SK-N-DZ (cell line): ENCODE measurements around the gene MST1R.
"Not testable (repeated sequence)": the region's sequence is repeated elsewhere in the genome, so short reads cannot be mapped to it uniquely, and the experiment has no call there.

Experiments
- DNase-seq: peaks from one replicate; pipeline ENCODE4 v3.0.0-alpha.2; 2015; ENCODE audit warnings: low spot score

Gene MST1R

GRCh38 chr3:49911611-49912010, 7.9 kb upstream of the MST1R start:
- DNase-seq, result no peak

DNA sequence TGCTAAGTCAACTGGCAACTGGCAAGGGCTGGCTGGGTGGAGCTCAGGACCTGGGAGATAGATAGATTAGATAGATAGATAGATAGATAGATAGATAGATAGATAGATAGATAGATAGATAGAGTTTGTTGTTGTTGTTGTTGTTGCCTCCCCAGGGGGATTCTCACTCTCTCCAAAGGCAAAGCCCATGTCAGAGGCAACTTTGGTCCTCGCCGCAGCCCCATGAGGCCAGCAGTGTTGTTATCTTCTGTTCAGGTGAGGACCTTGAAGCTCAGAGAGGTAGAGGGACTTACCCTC, 7.4 kb upstream of the MST1R start:
- DNase-seq, result no peak

GRCh38 chr3:49910409-49911123, 6.9 kb upstream of the MST1R start:
- no peak for DNase-seq

- no peak for DNase-seq
These were observed 4.9 kb upstream of the MST1R start for GRCh38 chr3:49908373-49909199.

- peak; percentile 50 for DNase-seq
These were observed 2.5 kb upstream of the MST1R start for GRCh38 chr3:49906073-49906743.

DNA sequence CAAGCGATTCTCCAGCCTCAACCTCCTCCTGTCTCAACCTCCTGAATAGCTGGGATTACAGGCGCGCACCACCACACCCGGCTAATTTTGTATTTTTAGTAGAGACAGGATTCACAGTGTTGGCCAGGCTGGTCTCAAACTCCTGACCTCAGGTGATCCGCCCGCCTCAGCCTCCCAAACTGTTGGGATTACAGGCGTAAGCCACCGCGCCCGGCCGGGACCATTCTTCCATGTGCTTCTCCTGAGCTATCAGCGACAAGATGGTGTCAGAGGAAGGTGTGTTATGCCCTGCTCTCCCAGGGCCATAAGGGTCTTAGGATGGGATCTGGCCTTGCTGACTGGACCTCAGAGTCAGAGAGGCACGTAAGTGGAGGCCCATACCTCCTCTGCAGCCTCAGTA, 775 bp upstream of the MST1R start:
- DNase-seq, result not testable (repeated sequence)

DNA sequence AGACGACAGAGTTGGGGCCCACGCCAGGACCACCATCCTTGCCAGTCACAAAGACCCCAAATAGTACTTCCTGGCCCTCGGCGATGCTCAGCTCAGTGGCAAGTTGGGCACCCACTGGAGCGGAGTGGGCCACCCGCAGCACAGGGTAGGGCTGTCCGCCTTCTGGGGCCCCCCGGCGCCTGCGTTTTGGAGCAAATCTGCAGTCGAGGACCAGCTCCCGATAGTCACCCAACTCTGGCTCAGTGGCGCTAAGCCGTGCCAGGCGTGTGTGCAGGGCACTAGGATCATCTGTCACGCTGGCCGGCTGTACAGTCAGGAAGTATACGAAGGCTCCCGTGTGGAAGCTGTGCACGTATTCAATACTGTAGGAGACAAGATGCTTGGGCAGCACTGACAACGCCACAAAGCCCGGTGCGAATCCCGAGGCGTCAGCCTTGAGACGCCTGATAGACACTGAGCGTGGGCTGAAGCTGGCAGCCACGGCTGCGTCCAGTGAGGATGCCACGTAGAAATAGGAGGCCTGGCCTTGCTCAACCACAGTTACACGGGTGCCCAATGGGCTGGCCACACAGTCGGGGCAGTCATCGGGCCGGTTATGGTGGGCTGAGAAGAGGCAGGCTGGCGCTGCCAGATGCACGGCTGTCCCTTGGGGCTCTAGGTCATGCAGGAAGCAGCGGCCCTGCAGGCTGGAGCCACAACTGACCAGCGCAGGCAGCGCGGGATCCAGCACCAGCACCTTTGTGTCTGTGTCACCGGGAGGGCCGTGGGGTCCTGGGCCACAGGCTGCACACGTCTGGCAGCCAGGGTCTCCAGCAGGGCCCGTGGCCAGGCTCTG, 945 bp downstream of the MST1R start:
- DNase-seq, result no peak

- DNase-seq, result no peak
These were observed 2.0 kb downstream of the MST1R start for GRCh38 chr3:49901366-49902339.

GRCh38 chr3:49900491-49901153, 3.1 kb downstream of the MST1R start:
- DNase-seq, result no peak

GRCh38 chr3:49899815-49900214, 3.9 kb downstream of the MST1R start:
- peak; percentile 65 for DNase-seq

GRCh38 chr3:49898991-49899390, 4.7 kb downstream of the MST1R start:
- DNase-seq, result no peak

GRCh38 chr3:49896345-49896744, 7.3 kb downstream of the MST1R start:
- no peak for DNase-seq

DNA sequence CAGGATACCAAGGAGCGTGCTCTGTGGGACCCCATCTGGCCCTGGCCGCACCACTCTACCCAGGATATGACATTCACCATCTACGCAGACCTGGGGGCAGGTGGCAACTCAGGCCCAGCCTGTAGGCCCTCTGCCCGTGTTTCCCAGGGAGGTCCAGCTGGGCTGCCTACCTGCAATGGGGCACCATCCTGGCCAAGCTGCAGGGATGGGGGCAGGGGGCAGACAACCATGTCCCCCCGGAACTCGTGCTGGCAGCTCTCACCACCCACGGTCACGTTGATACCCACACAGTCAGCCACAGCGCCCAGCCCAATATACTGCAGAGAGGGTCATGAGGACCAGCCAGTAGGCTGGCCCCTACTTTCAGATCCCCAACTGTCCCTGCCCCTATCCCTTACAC, 7.9 kb downstream of the MST1R start:
- no peak for DNase-seq

GRCh38 chr3:49889296-49889695, 14.4 kb downstream of the MST1R start:
- DNase-seq, result no peak

GRCh38 chr3:49886922-49887265, 16.8 kb downstream of the MST1R start:
- DNase-seq, result no peak

DNA sequence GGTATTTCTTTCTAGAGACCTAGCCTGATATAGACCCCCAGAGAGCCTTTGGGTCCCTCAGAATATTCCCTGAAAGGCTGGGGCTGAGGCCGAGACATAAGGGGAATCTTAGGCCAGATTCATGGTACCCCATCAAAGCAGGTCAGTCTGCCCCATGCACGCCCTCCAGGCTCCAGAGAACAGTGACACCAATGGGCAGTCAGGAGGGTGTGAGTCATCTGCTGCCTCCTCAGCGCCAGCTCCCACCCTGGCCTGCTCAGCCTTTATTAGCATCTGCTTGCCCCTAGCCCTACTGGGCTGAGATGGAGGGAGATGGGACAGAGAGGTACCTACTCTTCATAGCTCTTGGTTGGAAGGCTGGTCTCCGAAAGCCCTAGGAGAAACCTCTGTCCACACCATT, 19.7 kb downstream of the MST1R start:
- DNase-seq, result no peak

DNA sequence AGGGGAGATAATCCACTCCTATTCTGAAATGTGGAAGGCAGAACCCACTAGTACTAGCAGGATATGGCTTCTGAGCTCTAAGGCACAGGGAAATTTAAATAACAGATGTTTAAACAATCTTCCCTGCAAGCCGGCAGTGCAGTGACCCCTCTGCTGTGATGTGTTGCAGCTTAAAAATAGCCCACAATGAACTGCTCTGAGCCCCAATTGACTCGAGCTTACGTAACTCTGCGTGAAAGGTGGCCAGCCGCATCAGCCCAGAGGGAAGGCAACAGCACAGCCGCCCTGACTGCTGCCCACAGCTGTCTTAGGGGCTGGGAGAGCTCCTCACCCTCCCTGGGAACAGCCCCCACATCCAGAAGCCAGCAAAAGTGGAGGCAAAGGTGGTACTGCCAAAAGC, 21.5 kb downstream of the MST1R start:
- DNase-seq, result no peak

DNA sequence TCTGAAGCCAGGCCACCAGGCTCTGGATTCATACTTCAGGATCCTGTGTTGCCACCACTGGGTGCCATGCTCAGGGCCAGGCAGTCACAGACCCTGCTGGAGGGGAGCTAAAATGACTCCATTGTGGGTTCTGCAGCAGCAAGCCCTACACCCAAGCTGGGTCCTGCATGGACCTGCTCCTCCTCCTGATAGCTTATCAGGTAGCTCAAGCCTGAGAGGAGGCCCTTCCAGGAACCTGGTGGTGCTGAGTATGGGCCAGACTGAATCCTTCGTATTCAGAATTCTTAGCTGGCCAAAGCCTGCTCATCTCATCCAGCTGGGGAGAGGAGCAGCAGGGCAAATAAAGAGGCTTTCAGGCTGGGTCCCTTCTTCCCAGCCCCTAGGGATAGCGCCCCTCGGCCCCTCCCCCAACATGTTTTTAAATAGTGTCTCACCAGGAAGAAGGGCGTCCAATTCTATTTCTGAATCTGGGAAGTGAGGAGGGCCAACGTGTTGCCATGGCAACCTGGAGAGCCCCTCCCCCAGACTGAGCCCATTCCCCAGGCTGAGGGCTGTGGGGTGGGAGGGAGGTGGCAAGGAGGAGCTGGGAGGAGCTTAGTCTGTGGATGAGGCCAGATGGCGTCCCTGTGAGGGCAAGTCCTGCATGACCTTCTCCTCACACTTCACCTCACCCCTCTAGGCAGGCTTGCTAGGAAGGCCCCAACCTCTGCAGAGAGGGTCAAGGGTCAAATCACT, 22.9 kb downstream of the MST1R start:
- peak; percentile 92 for DNase-seq

- DNase-seq, result no peak
These were observed 24.0 kb downstream of the MST1R start for GRCh38 chr3:49879721-49880120.

GRCh38 chr3:49878686-49879085, 25.0 kb downstream of the MST1R start:
- no peak for DNase-seq
